Measurements from ENCODE around the gene ABCA3.

- TF ChIP-seq POLR2AphosphoS5 (IDR thresholded peaks at IDR 0.05; ENCODE audit: low read depth, low read length) (peak; percentile 9; the same call in 1 of the 2 replicates), TAF1 (IDR thresholded peaks at IDR 0.05; ENCODE audit: low read depth, low read length) (no peak), SPI1 (IDR thresholded peaks at IDR 0.05; ENCODE audit: low read depth, low read length) (no peak), POLR2A (IDR thresholded peaks at IDR 0.05; ENCODE audit: low read depth, low read length) (no peak)
Observed at GRCh38 chr16:2235695-2236336, 104.7 kb downstream of the ABCA3 start.

All from GM12891 (cell line).